Occipital lobe (tissue), 1 donor: Measurements from ENCODE around the gene EFNB3. TPM values are rescaled to one million over a fixed set of nuclear protein-coding genes. Genes with fewer than 3 reads are reported as not detected.

Source experiments
- total RNA-seq: library from RNA; depleted of rRNA; stranded (reverse); fragments of >200 nt; gene quantifications from one replicate; pipeline ENCODE4 v1.2.3, GENCODE V29; 2014

Gene EFNB3
- total RNA-seq, 1 donor from 2014 or later, result 13.7 TPM

Other genes starting within 250 kb of the EFNB3 start
- 17.6 TPM for gene ZBTB4, start 225.6 kb upstream of the EFNB3 start, total RNA-seq
- not detected for gene SLC35G6, start 223.8 kb upstream of the EFNB3 start, total RNA-seq
- gene POLR2A, start 220.8 kb upstream of the EFNB3 start, total RNA-seq, result 54.6 TPM
- gene TNFSF12, start 156.1 kb upstream of the EFNB3 start, total RNA-seq, result 3.3 TPM
- gene TNFSF13, start 146.5 kb upstream of the EFNB3 start, total RNA-seq, result 0.31 TPM
- 84.8 TPM for gene SENP3, start 143.3 kb upstream of the EFNB3 start, total RNA-seq
- gene CD68, start 125.6 kb upstream of the EFNB3 start, total RNA-seq, result 0.62 TPM
- gene MPDU1, start 121.3 kb upstream of the EFNB3 start, total RNA-seq, result 34.8 TPM
- gene SOX15, start 115.1 kb upstream of the EFNB3 start, total RNA-seq, result 0.47 TPM
- gene FXR2, start 90.3 kb upstream of the EFNB3 start, total RNA-seq, result 51.9 TPM
- gene SAT2, start 77.4 kb upstream of the EFNB3 start, total RNA-seq, result 32.8 TPM
- not detected for gene SHBG, start 75.1 kb upstream of the EFNB3 start, total RNA-seq
- 5.0 TPM for gene ATP1B2, start 54.3 kb upstream of the EFNB3 start, total RNA-seq
- 9.4 TPM for gene TP53, start 17.7 kb upstream of the EFNB3 start, total RNA-seq
- 9.5 TPM for gene WRAP53, start 16.7 kb upstream of the EFNB3 start, total RNA-seq
- 0.62 TPM for gene DNAH2, start 12.5 kb downstream of the EFNB3 start, total RNA-seq
- 16.4 TPM for gene KDM6B, start 129.0 kb downstream of the EFNB3 start, total RNA-seq
- 1.2 TPM for gene TMEM88, start 149.9 kb downstream of the EFNB3 start, total RNA-seq
- gene NAA38, start 152.4 kb downstream of the EFNB3 start, total RNA-seq, result 20.1 TPM
- gene CYB5D1, start 152.8 kb downstream of the EFNB3 start, total RNA-seq, result 14.2 TPM
- 337 TPM for gene CHD3, start 183.6 kb downstream of the EFNB3 start, total RNA-seq
- 7.3 TPM for gene RNF227, start 211.1 kb downstream of the EFNB3 start, total RNA-seq
- gene KCNAB3, start 224.7 kb downstream of the EFNB3 start, total RNA-seq, result 2.7 TPM
- gene TRAPPC1, start 226.7 kb downstream of the EFNB3 start, total RNA-seq, result 22.3 TPM
- 23.4 TPM for gene CNTROB, start 227.0 kb downstream of the EFNB3 start, total RNA-seq